GM20431 (cell line): ENCODE data around the gene ELOA.

ENCODE experiments used
- in situ Hi-C: fragments of 300-500 bp; cut with MseI, MboI; formaldehyde crosslinking; loops from one replicate; pipeline ENCODE4 v1.15.0; 2020; ENCODE audit warnings: low sequenced_read_pairs; ENCODE audit not compliant: unreplicated experiment

ELOA gene

GRCh38 chr1:23743287-23744152, at the start of gene ELOA:
TSS of gene ELOA (plus strand) at chr1:23743471. CDS start at chr1:23743504, 33 bp downstream.
- in situ Hi-C loops, result no loop called here

- in situ Hi-C loops, result loop anchor here (10.0 kb wide), 1 partner anchor 61 kb away; no protein-coding TSS in a partner anchor
Measured at GRCh38 chr1:23693599-23693998, 49.7 kb upstream of the ELOA start.

- in situ Hi-C loops, result loop anchor here (10.0 kb wide), 1 partner anchor 60 kb away; no protein-coding TSS in a partner anchor
Measured at GRCh38 chr1:23694371-23694770, 48.9 kb upstream of the ELOA start.

- in situ Hi-C loops, result loop anchor here (10.0 kb wide), 1 partner anchor 59 kb away; no protein-coding TSS in a partner anchor
Measured at GRCh38 chr1:23695667-23696066, 47.6 kb upstream of the ELOA start.

- in situ Hi-C loops, result loop anchor here (10.0 kb wide), 1 partner anchor 58 kb away; no protein-coding TSS in a partner anchor
Measured at GRCh38 chr1:23696335-23696989, 46.8 kb upstream of the ELOA start.

- in situ Hi-C loops, result loop anchor here (10.0 kb wide), 1 partner anchor 56 kb away; no protein-coding TSS in a partner anchor
Measured at GRCh38 chr1:23698466-23698865, 44.8 kb upstream of the ELOA start.

- in situ Hi-C loops, result loop anchor here (10.0 kb wide), 1 partner anchor 55 kb away; no protein-coding TSS in a partner anchor
Measured at GRCh38 chr1:23699280-23700179, 43.7 kb upstream of the ELOA start.

GRCh38 chr1:23701310-23701709, 42.0 kb upstream of the ELOA start:
- in situ Hi-C loops, result no loop called here

- in situ Hi-C loops, result no loop called here
Measured at GRCh38 chr1:23701996-23702395, 41.3 kb upstream of the ELOA start.

- in situ Hi-C loops, result no loop called here
Measured at GRCh38 chr1:23704834-23705495, 38.3 kb upstream of the ELOA start.

- in situ Hi-C loops, result no loop called here
Measured at GRCh38 chr1:23709229-23709628, 34.0 kb upstream of the ELOA start.

- in situ Hi-C loops, result no loop called here
Measured at GRCh38 chr1:23718482-23718881, 24.8 kb upstream of the ELOA start.

GRCh38 chr1:23719162-23719820, 24.0 kb upstream of the ELOA start:
- in situ Hi-C loops, result no loop called here

- in situ Hi-C loops, result no loop called here
Measured at GRCh38 chr1:23720256-23720995, 22.8 kb upstream of the ELOA start.

GRCh38 chr1:23722652-23723051, 20.6 kb upstream of the ELOA start:
- in situ Hi-C loops, result no loop called here

- in situ Hi-C loops, result no loop called here
Measured at GRCh38 chr1:23726686-23727085, 16.6 kb upstream of the ELOA start.

- in situ Hi-C loops, result no loop called here
Measured at GRCh38 chr1:23727362-23727811, 15.9 kb upstream of the ELOA start.
